DOHH2 (cell line): ENCODE measurements around the gene SCGB1A1.

Experiments
- EZH2phosphoT487 ChIP-seq: fragments of 200-600 bp; sonication (generic); IDR thresholded peaks from 2 replicates; pipeline ENCODE4 v1.6.1; 2017; ENCODE audit warnings: borderline replicate concordance, mild to moderate bottlenecking, antibody characterized with exemption, low read length, moderate library complexity, mixed read lengths
- TF ChIP-seq, protein P1 (sequence below): fragments of 200-600 bp; sonication (generic); IDR thresholded peaks from one replicate; pipeline ENCODE4 v1.5.1; 2014; ENCODE audit warnings: antibody characterized with exemption, mild to moderate bottlenecking, low read depth, low read length; ENCODE audit not compliant: poor library complexity, severe bottlenecking

DNA sequence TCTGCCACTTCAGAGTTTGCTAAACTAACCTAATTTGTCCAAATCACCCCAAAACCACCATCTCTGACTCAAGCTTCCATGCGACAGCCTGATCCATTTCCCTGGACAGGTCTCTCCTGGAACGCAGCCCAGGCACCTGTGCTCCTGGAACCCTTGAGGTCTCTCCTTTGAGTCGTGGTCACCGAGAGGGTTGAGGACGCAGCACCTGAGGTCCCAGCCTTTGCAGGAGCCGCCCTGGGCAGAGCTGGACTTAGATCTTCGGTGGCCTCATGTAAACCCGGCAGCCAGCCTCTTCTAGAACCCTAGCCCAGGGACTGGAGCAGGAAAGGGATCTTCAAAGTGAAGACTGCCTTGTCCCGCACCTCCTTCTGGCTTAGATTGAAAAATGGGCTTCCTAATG is 44.0 kb upstream of the SCGB1A1 start:
- TF ChIP-seq EZH2phosphoT487, result no peak
- TF ChIP-seq, protein P1, sequence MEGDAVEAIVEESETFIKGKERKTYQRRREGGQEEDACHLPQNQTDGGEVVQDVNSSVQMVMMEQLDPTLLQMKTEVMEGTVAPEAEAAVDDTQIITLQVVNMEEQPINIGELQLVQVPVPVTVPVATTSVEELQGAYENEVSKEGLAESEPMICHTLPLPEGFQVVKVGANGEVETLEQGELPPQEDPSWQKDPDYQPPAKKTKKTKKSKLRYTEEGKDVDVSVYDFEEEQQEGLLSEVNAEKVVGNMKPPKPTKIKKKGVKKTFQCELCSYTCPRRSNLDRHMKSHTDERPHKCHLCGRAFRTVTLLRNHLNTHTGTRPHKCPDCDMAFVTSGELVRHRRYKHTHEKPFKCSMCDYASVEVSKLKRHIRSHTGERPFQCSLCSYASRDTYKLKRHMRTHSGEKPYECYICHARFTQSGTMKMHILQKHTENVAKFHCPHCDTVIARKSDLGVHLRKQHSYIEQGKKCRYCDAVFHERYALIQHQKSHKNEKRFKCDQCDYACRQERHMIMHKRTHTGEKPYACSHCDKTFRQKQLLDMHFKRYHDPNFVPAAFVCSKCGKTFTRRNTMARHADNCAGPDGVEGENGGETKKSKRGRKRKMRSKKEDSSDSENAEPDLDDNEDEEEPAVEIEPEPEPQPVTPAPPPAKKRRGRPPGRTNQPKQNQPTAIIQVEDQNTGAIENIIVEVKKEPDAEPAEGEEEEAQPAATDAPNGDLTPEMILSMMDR, result no peak
